Esophagus muscularis mucosa (tissue), 4 donors: ENCODE measurements around the gene NRXN3.

Source experiments
- CTCF ChIP-seq, 3 experiments: fragments of 200-600 bp in 2 of 3; fragments of 450-650 bp in 1 of 3; sonication (generic) in 2 of 3; IDR thresholded peaks; one replicate each; pipeline ENCODE4 v1.5.1; 2017 to 2019; ENCODE audit warnings: antibody characterized with exemption in 3 of 3, mild to moderate bottlenecking in 2 of 3, moderate library complexity in 1 of 3
- EP300 ChIP-seq: sonication (generic); formaldehyde crosslinking; IDR thresholded peaks from one replicate; pipeline ENCODE4 v1.6.1; 2017; ENCODE audit warnings: antibody characterized with exemption
- POLR2AphosphoS5 ChIP-seq, 2 donors: sonication (generic); formaldehyde crosslinking; IDR thresholded peaks; one replicate each; pipeline ENCODE4 v1.6.1; 2017; ENCODE audit warnings: antibody characterized with exemption in 2 of 2

- TF ChIP-seq POLR2AphosphoS5 (IDR thresholded peaks at IDR 0.05) (no peak), CTCF (IDR thresholded peaks at IDR 0.05) (no peak), EP300 (no peak)
Measured at GRCh38 chr14:78401866-78402265, 231.7 kb downstream of the NRXN3 start.
